Hematopoietic multipotent progenitor cell treated with erythropoietin and hydrocortisone succinate and interleukin-3 and kit ligand, for 8 days (in vitro differentiated cells): ENCODE results near the gene RCN2.
A peak's percentile ranks its signal among the peaks of the same experiment; 100 is the strongest.

Experiments used
- DNase-seq: peaks from one replicate; pipeline ENCODE4 v3.0.0-alpha.2; 2015

The RCN2 gene

GRCh38 chr15:76996076-76996525 lies 64.6 kb downstream of the RCN2 start:
- DNase-seq, result no peak

- DNase-seq, result no peak
Measured at GRCh38 chr15:76996526-76997401, 65.2 kb downstream of the RCN2 start.

DNA sequence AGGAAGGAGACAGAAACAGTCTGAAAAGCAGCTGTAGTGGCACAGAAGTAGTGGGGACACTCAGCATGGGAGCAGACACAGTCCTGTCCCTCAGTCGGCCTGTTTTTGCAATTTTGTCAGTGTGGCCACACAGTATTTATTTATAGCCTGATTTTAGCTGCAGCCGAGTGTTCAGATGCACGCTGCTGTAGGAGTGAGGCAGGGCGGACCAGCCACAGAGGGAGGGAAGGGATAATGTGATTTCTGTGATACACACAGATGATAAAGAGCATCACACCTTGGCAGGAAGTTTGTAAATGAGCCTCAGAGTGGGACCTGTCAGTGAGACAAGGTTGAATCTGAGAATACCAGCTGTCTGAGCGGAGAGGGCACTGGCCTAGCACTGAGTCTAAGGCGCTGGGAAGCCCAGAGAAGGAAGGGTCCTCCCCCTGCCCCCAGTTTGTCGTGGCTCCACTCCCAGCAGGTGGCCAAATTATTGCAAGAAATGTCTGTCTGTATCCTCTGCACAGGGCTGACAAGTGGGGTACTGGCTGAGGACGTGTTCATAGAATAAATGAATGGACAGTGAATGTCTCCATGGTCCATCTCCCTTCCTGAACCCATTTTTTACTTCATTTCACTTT lies 67.2 kb downstream of the RCN2 start:
- no peak for DNase-seq

GRCh38 chr15:76999996-77000395 lies 68.4 kb downstream of the RCN2 start:
- no peak for DNase-seq

DNA sequence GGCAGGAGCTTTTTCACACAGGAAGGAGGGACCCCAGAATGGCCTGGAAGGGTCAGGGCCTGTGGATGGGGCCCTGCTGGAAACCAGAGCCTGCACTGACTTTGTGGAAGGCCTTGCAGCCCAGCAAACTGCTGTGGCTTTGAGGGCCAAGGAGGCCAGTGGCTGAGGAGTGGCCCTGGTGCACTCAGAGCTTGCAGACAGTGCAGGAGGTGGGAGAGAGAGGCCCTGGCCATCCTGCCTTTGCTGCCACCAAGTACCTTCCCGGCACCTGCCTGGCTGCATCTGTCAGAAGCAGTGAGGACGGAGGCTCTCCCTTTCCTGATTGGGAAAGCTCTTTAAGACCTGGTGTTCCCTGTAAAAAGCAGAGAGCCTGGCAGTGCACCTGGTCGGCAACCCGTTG lies 69.8 kb downstream of the RCN2 start:
- DNase-seq, result no peak

DNA sequence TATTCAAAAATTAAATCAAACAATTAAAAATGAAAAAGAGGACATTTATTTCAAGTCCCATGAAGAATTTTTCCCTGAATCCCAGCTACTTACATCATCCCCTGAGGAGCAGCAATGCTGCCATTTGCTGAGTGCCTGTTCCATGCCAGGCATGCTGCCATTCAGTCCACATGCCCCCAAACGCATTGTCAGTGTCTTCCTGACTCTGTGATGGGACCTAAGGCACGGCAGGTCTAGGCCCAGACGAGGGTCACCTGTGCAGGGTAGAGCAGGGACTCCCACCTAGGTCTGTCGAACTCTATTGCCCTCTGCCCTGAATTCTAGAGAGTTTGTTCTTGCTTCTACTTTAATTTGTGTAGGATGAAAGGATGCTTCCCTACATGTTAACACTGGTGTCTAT lies 70.4 kb downstream of the RCN2 start:
- DNase-seq, result no peak

DNA sequence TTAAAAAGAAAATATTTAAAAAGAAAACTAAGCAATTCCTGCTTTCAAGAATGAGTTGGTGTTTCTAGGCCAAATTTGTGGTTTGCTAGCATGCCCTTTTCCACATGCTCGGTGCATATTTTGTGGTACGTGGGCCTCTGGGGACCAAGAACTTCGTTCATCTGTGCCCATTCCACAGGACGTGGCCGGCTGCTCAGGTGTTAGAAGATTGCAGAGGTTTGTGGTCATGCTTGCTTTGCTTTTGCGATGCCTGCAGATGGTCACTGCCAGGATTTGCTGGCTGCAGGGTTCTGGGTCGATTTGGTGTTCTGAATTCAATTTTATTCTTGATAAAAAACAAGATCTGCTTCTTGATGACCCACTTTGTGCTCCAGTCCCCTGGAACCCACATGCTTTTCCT lies 70.9 kb downstream of the RCN2 start:
- DNase-seq, result no peak

DNA sequence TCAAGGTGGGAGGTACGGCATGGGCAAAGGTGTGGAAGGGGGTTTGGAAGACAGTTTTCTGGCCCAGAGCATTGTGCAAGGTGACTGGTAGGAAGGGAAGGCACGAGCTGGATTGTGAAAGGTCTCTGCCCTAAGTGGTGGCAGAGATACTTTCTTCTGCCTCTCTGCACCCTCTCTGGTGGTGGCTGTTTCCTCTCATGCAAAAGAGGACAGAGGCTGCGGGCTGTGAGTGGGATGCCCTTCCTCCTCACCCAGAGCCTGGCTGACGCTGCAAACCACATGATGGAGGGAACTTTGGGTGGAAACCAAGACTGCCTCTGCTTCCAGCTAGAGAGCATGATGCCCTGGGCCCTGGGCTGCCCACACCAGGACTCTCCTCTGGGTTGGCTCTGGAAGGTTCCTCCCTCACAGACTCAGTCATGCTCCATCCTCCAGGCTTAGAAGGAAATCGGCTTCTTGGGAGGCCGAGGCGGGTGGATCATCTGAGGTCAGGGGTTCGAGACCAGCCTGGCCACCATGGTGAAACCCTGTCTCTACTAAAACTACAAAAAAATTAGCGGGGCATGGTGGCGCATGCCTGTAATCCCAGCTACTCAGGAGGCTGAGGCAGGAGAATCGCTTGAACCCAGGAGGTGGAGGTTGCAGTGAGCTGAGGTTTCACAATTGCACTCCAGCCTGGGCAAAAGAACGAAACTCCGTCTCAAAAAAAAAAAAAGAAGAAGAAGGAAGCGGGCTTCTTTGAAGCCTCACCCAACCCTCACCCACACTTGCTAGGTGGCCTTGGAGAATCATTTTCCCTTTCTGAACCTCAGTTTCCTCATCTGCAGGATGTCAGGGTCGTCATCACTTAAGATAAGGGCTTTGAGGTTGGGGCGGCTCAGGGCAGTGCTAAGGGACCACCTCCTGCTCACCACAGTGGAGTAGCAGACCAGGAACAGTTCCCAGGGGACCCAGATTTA lies 71.7 kb downstream of the RCN2 start:
- DNase-seq, result peak; percentile 5
